Measurements from ENCODE around the gene MIGA1. TPM values are rescaled to one million over a fixed set of nuclear protein-coding genes. Genes with fewer than 3 reads are reported as not detected.

The MIGA1 gene
- total and polyA plus RNA-seq, 2 of the 13 experiments (the other 11 are each of a cell fraction or from before 2014, with no cell fraction given): 3.8 to 6.6 TPM

DNA sequence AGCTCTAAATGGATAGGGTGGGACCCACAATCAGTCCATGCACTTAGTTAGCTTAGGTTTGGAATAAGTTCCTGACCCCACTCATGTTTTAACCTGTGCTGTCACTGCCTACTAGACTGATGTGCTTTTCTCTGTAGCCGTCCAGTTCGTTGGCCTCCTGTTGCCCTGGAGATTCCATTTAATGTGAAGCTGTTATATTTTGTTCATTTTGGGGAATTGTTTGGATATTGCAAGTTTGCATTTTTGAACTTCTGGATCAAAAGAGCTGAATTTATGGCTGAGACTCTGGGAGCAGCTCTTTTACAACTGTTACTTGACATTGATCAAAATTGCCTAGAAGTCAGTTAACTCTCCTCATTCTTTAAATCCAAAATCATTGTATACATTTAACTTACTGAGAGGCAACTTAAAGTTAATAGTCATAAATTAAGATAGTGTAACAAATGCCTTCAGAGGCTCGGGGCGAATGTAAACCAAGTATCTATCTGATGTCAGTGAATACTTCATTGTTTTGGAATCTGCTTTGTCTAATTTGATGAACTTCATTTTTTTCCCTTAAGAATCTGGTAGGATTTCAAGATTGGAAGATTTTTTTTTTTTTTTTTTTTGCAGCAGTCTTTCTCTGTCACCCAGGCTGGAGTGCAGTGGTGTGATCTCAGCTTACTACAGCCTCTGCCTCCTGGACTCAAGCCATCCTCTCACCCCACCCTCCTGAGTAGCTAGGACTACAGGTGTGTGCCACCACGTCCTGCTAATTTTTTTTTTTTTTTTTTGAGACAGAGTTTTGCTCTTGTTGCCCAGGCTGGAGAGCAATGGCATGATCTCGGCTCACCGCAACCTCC is 38.1 kb downstream of the MIGA1 start:
- no peak for TF ChIP-seq KLF9 (CRISPR knock-in tag; IDR thresholded peaks at IDR 0.05; ENCODE audit: low read depth)
- no peak for TF ChIP-seq ZNF20 (CRISPR knock-in tag; IDR thresholded peaks at IDR 0.05)
- TF ChIP-seq, protein P1, sequence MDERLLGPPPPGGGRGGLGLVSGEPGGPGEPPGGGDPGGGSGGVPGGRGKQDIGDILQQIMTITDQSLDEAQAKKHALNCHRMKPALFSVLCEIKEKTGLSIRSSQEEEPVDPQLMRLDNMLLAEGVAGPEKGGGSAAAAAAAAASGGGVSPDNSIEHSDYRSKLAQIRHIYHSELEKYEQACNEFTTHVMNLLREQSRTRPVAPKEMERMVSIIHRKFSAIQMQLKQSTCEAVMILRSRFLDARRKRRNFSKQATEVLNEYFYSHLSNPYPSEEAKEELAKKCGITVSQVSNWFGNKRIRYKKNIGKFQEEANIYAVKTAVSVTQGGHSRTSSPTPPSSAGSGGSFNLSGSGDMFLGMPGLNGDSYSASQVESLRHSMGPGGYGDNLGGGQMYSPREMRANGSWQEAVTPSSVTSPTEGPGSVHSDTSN (CRISPR knock-in tag; IDR thresholded peaks at IDR 0.05): no peak
- TF ChIP-seq PPARG (CRISPR knock-in tag; conservative IDR thresholded peaks at IDR 0.05): no peak
- no peak for TF ChIP-seq ZNF577 (CRISPR knock-in tag; IDR thresholded peaks at IDR 0.05; ENCODE audit: borderline replicate concordance, low read depth)
- peak; percentile 42 to 45; a peak in 2 of 4 replicates for TF ChIP-seq MAFK (conservative IDR thresholded peaks at IDR 0.05 in 1 of 2, IDR thresholded peaks at IDR 0.05 in 1 of 2; ENCODE audit: low read length in 2 of 2)
- TF ChIP-seq FOSL1 (CRISPR knock-in tag; IDR thresholded peaks at IDR 0.05; ENCODE audit: borderline replicate concordance): no peak
- TF ChIP-seq, protein P2, sequence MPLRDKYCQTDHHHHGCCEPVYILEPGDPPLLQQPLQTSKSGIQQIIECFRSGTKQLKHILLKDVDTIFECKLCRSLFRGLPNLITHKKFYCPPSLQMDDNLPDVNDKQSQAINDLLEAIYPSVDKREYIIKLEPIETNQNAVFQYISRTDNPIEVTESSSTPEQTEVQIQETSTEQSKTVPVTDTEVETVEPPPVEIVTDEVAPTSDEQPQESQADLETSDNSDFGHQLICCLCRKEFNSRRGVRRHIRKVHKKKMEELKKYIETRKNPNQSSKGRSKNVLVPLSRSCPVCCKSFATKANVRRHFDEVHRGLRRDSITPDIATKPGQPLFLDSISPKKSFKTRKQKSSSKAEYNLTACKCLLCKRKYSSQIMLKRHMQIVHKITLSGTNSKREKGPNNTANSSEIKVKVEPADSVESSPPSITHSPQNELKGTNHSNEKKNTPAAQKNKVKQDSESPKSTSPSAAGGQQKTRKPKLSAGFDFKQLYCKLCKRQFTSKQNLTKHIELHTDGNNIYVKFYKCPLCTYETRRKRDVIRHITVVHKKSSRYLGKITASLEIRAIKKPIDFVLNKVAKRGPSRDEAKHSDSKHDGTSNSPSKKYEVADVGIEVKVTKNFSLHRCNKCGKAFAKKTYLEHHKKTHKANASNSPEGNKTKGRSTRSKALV (CRISPR knock-in tag; IDR thresholded peaks at IDR 0.05): no peak
- H3K9me3 ChIP-seq (ENCODE audit: low read length): no peaks in the 10 kb centered on the region
- no peak overlapping the region for H3K9ac ChIP-seq (ENCODE audit: insufficient read depth, low read depth, low read length)
- H3K4me1 ChIP-seq (ENCODE audit: insufficient read depth, low read length): no peaks in the 10 kb centered on the region
- ChIA-PET CTCF (ENCODE audit: low intra/inter-chr PET ratio, low total read pairs) (no interaction called here), POLR2A (no interaction called here)
- no peaks in the 10 kb centered on the region for H3K27me3 ChIP-seq (ENCODE audit: control insufficient read depth in 1 of 2, insufficient read depth in 2 of 2, low read length in 2 of 2)
- in situ Hi-C loops (cut with HindIII; ENCODE audit: extremely low pct_ligation_motif_present, low pct_unique_long_range_greater_than_20kb): no loop called here
- no TSS peak for BruUV-seq (replicated peaks)
- ATAC-seq (no peak), DNase-seq (ENCODE audit: low spot score) (no peak), FAIRE-seq (no peak)
- H3K79me2 ChIP-seq (ENCODE audit: insufficient read depth, low read length): no peaks in the 10 kb centered on the region
- peaks cover 1 to 9% of the 10 kb centered on the region in 2 experiments for H3K36me3 ChIP-seq (replicated peaks in 1 of 2; ENCODE audit: control insufficient read depth in 1 of 2, insufficient read depth in 2 of 2, low read length in 2 of 2)
- no peak overlapping the region for H3K4me2 ChIP-seq (ENCODE audit: low read depth, low read length)
- 96% methylated on average over 7 of the region's 7 CpGs for WGBS (ENCODE audit: low lambda C conversion rate)
- no peak overlapping the region for H3K4me3 ChIP-seq (replicated peaks in 1 of 3; ENCODE audit: insufficient read depth in 1 of 3, low read depth in 2 of 3, low read length in 3 of 3)
- H2AFZ ChIP-seq (ENCODE audit: low read length): no peak overlapping the region
- no peaks in the 10 kb centered on the region for H4K20me1 ChIP-seq (ENCODE audit: insufficient read depth, low read length)
- no peak overlapping the region for H3K27ac ChIP-seq (ENCODE audit: extremely low read length, insufficient read depth, low read length)
- intact Hi-C loops (cut with micrococcal nuclease; ENCODE audit: unreplicated experiment): no loop called here

Data from HepG2 (cell line).